ENCODE data around the gene E2F2.

GRCh38 chr1:23546897-23547584 is 16.0 kb upstream of the E2F2 start:
- TF ChIP-seq RFX5 (IDR thresholded peaks at IDR 0.05; ENCODE audit: low read depth, low read length) (no peak), MXI1 (IDR thresholded peaks at IDR 0.05; ENCODE audit: borderline replicate concordance, low read depth, low read length) (no peak), POLR2A (IDR thresholded peaks at IDR 0.05; ENCODE audit: low read depth, low read length) (no peak), CTCF (conservative IDR thresholded peaks at IDR 0.05; ENCODE audit: low read depth, low read length) (no peak), SMC3 (IDR thresholded peaks at IDR 0.05; ENCODE audit: low read depth, low read length) (no peak), RAD21 (IDR thresholded peaks at IDR 0.05; ENCODE audit: low read length) (no peak), FOS (IDR thresholded peaks at IDR 0.05; ENCODE audit: low read depth, low read length) (no peak), CHD1 (IDR thresholded peaks at IDR 0.05; ENCODE audit: low read depth, low read length) (no peak), BHLHE40 (IDR thresholded peaks at IDR 0.05; ENCODE audit: low read depth, low read length) (no peak), CEBPB (IDR thresholded peaks at IDR 0.05; ENCODE audit: low read depth, low read length) (no peak), ELK1 (IDR thresholded peaks at IDR 0.05; ENCODE audit: borderline replicate concordance, low read depth, low read length) (no peak), NFE2L2 (IDR thresholded peaks at IDR 0.05; ENCODE audit: low read depth, low read length) (no peak)

All from IMR-90 (cell line).